HG03095 (cell line): ENCODE data around the gene CACNA2D3.
"Not testable (repeated sequence)": the region's sequence is repeated elsewhere in the genome, so short reads cannot be mapped to it uniquely, and the experiment has no call there.

ENCODE experiments used
- ATAC-seq: cut with Tn5 transposase; IDR thresholded peaks from one replicate; pipeline ENCODE4 v1.9.1; 2021; ENCODE audit warnings: moderate library complexity; ENCODE audit not compliant: unreplicated experiment

The CACNA2D3 gene

GRCh38 chr3:54608041-54608440, 485.7 kb downstream of the CACNA2D3 start:
- no peak for ATAC-seq

- no peak for ATAC-seq
These were observed 496.7 kb downstream of the CACNA2D3 start for GRCh38 chr3:54619053-54619452.

GRCh38 chr3:54619531-54619930, 497.2 kb downstream of the CACNA2D3 start:
- ATAC-seq: no peak

- ATAC-seq: no peak
These were observed 498.8 kb downstream of the CACNA2D3 start for GRCh38 chr3:54621184-54621583.

GRCh38 chr3:54622678-54623077, 500.3 kb downstream of the CACNA2D3 start:
- no peak for ATAC-seq

- no peak for ATAC-seq
These were observed 503.7 kb downstream of the CACNA2D3 start for GRCh38 chr3:54625805-54626787.

GRCh38 chr3:54628888-54629441, 506.6 kb downstream of the CACNA2D3 start:
- no peak for ATAC-seq

GRCh38 chr3:54630101-54630623, 507.8 kb downstream of the CACNA2D3 start:
- ATAC-seq: no peak

- ATAC-seq: not testable (repeated sequence)
These were observed 508.6 kb downstream of the CACNA2D3 start for GRCh38 chr3:54631001-54631400.

- no peak for ATAC-seq
These were observed 509.4 kb downstream of the CACNA2D3 start for GRCh38 chr3:54631516-54632325.

- no peak for ATAC-seq
These were observed 509.9 kb downstream of the CACNA2D3 start for GRCh38 chr3:54632326-54632665.

- ATAC-seq: no peak
These were observed 510.5 kb downstream of the CACNA2D3 start for GRCh38 chr3:54632834-54633233.

- ATAC-seq: no peak
These were observed 511.2 kb downstream of the CACNA2D3 start for GRCh38 chr3:54633444-54634121.

- ATAC-seq: no peak
These were observed 511.7 kb downstream of the CACNA2D3 start for GRCh38 chr3:54634122-54634469.

- ATAC-seq: not testable (repeated sequence)
These were observed 517.5 kb downstream of the CACNA2D3 start for GRCh38 chr3:54639790-54640372.

GRCh38 chr3:54641226-54642014, 519.1 kb downstream of the CACNA2D3 start:
- ATAC-seq: no peak

GRCh38 chr3:54642147-54642546, 519.8 kb downstream of the CACNA2D3 start:
- no peak for ATAC-seq

- ATAC-seq: no peak
These were observed 525.4 kb downstream of the CACNA2D3 start for GRCh38 chr3:54647721-54648120.

- no peak for ATAC-seq
These were observed 527.2 kb downstream of the CACNA2D3 start for GRCh38 chr3:54649551-54649950.
